Measurements from ENCODE around the gene BTBD6. TPM values are rescaled to one million over a fixed set of nuclear protein-coding genes. Genes with fewer than 3 reads are reported as not detected.

Gene BTBD6
- total RNA-seq, 1 experiment from 2014 or later: not detected

DNA sequence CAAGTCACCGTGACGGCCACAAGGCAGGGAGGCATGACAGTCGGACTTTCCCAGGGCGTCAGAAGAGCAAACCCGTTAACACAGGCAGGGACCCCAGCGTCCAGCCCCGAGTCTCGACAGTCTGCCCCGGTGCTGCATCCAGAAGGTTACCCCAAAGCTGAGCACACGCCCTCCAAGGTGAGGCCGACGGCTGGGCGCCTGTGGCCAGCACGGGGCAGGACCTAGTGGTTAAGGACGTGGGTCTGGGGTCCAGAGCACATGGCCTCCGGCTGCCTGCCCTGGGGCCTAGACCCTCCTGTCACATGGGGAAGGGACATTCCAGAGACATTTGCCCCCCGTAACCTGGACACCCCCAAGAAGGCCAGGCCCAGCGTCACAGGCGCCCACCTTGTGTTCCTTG, 29.7 kb upstream of the BTBD6 start:
- Histone ChIP-seq H3K9me3 (replicated peaks) (no peaks in the 10 kb centered on the region), H3K27me3 (no peaks in the 10 kb centered on the region), H3K4me1 (peaks cover 18% of the 10 kb centered on the region), H3K27ac (no peak overlapping the region), H3K4me3 (no peak overlapping the region), H3K36me3 (peaks cover 8% of the 10 kb centered on the region)
- DNase-seq: no peak

GRCh38 chr14:105219043-105219612, 29.2 kb upstream of the BTBD6 start:
- Histone ChIP-seq H3K4me3 (no peak overlapping the region), H3K27ac (no peak overlapping the region), H3K9me3 (replicated peaks) (no peaks in the 10 kb centered on the region), H3K27me3 (no peaks in the 10 kb centered on the region), H3K36me3 (peaks cover 9% of the 10 kb centered on the region), H3K4me1 (peaks cover 13% of the 10 kb centered on the region)
- no peak for DNase-seq

DNA sequence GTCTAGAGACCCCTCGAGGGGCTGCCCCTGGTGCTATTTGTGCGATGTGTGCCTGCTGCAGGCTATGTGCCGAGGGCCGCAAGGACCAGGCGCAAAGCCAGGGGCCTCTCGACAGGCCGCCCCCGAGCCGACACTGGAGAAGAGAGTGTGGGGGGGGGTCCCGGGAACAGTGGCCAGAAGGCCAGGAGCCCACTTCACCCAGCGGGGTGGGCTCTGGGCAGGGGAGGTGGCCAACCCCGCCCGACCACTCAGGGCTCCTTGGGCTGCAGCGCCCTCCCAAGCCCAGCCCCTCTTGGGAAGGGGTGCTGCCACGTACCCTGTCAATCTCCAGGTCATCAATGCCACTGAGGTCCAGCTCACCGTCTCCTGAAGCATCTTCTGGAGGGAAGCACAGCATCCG, 28.6 kb upstream of the BTBD6 start:
- DNase-seq: no peak
- no peaks in the 10 kb centered on the region for H3K27me3 ChIP-seq
- H3K4me3 ChIP-seq: no peak overlapping the region
- H3K36me3 ChIP-seq: peaks cover 12% of the 10 kb centered on the region
- no peaks in the 10 kb centered on the region for H3K9me3 ChIP-seq (replicated peaks)
- H3K27ac ChIP-seq: no peak overlapping the region
- peaks cover 7% of the 10 kb centered on the region for H3K4me1 ChIP-seq

DNA sequence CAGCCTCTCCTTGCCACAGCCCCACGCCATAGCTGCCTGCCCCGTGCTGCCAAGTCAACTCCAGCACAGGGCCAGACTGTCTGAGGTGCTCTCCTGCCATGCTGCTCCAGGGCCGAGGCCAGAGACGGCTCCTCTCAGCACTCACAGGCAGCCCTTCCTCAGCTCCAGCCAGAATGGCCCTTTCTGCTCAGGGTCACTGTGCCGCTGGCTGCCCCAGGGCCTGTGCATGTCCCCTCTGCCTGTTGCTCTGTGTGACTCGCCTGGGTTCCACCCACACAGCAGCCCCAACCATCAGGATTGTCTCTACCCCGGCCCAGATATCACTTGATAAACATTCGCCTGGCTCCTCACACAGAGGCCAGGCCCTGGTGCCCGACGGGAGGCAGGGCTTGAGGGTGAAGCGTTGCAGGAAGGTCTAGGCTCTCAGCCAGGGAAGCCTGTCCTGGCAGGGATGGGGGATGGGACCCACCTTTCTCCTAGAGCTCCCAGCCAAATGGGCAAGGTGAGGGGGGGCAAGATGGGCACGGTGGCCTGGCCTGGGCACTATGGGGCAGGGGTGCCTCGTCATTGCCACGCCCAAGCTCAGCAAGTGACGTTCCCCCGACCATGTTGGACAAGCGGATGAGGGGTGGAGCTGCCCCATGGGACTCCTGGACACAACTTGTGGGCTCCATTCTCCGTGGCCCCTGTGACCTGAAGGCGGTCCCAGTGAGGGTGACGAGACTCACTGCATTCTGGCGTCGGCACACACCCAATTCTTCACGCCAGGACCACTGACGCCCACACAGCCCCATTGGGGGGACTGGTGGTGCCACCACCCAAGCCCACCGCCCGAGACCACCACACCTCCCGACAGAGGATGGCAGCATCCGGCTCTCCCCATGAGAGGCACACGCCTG, 27.4 kb upstream of the BTBD6 start:
- H3K36me3 ChIP-seq: peaks cover 15% of the 10 kb centered on the region
- H3K4me1 ChIP-seq: no peaks in the 10 kb centered on the region
- no peak overlapping the region for H3K4me3 ChIP-seq
- H3K27me3 ChIP-seq: no peaks in the 10 kb centered on the region
- no peak overlapping the region for H3K27ac ChIP-seq
- H3K9me3 ChIP-seq (replicated peaks): no peaks in the 10 kb centered on the region
- no peak for DNase-seq

DNA sequence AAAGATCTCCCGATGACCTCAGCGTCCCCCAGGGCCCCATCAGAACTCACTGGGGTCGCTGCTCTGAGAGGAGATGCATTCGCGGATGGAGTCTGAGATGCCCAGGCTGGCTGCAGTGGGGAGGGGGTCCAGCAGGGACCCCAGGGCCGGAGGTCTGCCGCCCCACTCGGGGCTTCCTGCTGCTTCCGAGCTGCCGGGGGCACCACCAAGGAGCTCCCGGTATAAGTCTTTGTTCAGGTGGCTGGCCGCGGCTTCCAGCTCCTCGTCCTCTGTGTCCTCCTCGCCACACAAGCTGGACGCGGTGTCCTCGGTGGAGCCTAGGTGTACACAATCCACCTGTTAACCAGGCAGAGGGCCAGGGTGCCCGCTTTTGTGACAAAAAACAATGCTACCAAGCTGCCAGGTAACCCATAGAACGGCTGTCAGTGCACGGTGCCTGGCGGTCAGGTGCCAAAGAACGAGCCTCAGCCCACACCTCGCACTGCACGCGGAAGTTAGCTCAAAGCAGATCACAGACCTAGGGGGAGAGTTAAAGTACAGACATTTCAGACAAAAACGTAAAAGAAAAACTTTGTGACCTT, 26.6 kb upstream of the BTBD6 start:
- H3K36me3 ChIP-seq: peaks cover 23% of the 10 kb centered on the region
- no peak for DNase-seq
- no peak overlapping the region for H3K27ac ChIP-seq
- no peak overlapping the region for H3K4me3 ChIP-seq
- H3K9me3 ChIP-seq (replicated peaks): no peaks in the 10 kb centered on the region
- no peaks in the 10 kb centered on the region for H3K27me3 ChIP-seq
- H3K4me1 ChIP-seq: no peaks in the 10 kb centered on the region

DNA sequence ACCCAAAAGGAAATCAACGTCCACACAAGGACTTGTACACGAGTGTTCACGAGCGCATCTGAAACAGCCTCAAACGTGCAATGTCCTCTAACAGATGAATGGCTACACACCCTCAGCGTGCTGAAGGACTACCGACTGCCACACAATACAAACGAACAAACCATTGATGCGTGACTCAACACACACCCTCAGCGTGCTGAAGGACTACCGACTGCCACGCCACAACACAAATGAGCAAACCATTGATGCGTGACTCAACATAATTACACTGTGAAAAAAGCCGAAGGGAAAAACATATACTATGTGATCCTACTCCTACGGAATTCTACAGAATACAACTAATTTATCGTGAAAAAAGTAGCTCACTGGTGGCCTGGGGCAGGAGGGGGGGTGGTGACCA, 25.1 kb upstream of the BTBD6 start:
- no peak overlapping the region for H3K4me3 ChIP-seq
- no peaks in the 10 kb centered on the region for H3K4me1 ChIP-seq
- no peak overlapping the region for H3K27ac ChIP-seq
- H3K9me3 ChIP-seq (replicated peaks): no peaks in the 10 kb centered on the region
- DNase-seq: no peak
- H3K36me3 ChIP-seq: peaks cover 30% of the 10 kb centered on the region
- H3K27me3 ChIP-seq: no peaks in the 10 kb centered on the region

DNA sequence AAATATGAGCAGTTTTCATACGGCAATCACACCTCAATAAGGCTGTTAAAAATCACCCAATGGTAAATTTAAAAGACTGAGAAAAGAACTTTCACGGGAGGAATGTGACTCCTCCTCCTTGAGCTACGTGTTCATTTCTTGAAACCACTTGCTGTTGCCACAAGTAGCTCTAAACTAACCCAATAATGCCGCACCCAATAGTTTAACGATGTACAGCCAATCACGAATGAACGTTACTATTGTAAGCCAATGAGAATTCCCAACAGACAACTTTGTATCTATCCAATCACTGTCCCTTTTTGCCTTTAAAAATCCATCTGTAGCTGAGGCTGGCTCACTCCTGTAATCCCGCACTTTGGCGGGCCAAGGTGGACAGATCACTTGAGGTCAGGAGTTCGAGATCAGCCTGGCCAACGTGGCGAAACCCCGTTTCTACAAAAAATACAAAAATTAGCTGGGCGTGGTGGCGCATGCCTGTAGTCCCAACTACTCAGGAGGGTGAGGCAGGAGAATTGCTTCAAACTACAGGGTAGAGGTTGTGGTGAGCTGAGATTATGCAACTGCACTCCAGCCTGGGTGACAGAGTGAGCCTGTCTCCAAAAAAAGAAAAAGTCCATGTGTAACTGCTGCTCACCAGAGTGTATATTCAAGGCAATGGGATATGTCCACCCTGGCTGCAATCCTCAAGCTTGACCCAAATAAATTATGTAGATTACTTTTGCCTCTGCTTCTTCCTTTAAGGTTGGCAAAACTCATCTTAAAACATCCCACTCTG, 24.4 kb upstream of the BTBD6 start:
- Histone ChIP-seq H3K9me3 (replicated peaks) (no peaks in the 10 kb centered on the region), H3K36me3 (peaks cover 30% of the 10 kb centered on the region)

DNA sequence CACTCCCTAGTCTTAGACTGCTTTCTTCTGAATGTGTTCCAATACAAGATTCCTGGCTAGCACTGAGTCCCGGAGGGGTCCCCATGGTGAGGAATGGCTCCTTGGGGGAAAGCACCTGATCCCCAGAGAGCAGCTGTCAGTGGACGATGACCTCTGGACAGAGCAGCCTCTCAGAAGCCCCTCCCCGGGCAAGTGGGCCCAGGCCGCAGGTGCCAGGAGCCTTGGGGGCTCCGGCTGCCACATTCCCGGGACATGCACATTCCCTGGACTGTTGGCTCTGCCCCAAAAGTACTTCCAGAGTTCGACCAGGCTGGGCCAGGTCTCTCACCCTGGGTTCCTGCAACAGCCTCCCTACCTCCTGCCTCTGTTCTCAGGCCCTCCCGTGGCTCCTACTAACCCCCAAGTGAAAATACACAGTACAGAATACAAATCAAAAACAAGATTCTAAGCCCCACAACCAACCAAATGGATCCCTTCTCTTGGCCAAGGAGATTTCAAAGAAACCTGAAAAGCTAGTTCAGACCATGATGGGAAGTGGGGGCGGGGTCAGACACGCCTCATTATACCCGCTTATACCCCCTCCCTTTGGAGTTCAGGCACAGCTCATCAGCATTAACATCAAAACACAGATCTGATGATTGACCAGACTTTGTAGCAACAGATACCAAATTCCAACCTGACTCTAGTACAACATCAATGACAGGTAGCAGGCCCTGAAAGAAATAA, 23.3 kb upstream of the BTBD6 start:
- Histone ChIP-seq H3K27me3 (no peaks in the 10 kb centered on the region), H3K36me3 (peaks cover 30% of the 10 kb centered on the region), H3K27ac (no peak overlapping the region), H3K4me3 (no peak overlapping the region), H3K4me1 (no peaks in the 10 kb centered on the region), H3K9me3 (replicated peaks) (no peaks in the 10 kb centered on the region)
- no peak for DNase-seq

More for the DNA sequence above, 24.4 kb upstream of the BTBD6 start:
- Histone ChIP-seq H3K4me1 (no peaks in the 10 kb centered on the region), H3K4me3 (no peak overlapping the region), H3K27ac (no peak overlapping the region), H3K27me3 (no peaks in the 10 kb centered on the region)
- no peak for DNase-seq

DNA sequence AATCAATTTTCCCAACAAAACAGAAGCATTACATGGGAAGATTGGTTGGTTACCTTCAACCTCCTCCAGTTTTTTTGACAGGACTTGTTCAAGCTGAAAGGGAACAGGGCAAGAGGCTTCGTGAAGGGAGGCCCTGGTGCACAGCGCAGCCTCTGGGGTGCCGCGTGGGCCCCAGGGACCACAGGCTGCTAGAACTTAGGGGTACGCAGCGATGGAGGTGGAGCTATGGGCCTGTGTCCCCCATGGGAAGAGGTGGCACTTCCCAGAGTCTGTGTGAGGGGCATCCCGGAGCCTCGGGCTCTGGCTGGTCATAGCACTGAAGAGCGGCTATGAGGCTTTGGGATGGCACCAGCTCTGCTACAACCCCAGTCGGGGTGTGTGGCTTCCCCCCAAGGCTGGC, 22.1 kb upstream of the BTBD6 start:
- Histone ChIP-seq H3K27ac (no peak overlapping the region), H3K4me3 (no peak overlapping the region), H3K9me3 (replicated peaks) (no peaks in the 10 kb centered on the region), H3K36me3 (peaks cover 25% of the 10 kb centered on the region), H3K27me3 (no peaks in the 10 kb centered on the region), H3K4me1 (no peaks in the 10 kb centered on the region)
- no peak for DNase-seq

GRCh38 chr14:105227346-105227745, 21.0 kb upstream of the BTBD6 start:
- H3K9me3 ChIP-seq (replicated peaks): no peaks in the 10 kb centered on the region
- H3K4me3 ChIP-seq: no peak overlapping the region
- no peaks in the 10 kb centered on the region for H3K27me3 ChIP-seq
- H3K27ac ChIP-seq: no peak overlapping the region
- peaks cover 22% of the 10 kb centered on the region for H3K36me3 ChIP-seq
- DNase-seq: no peak
- H3K4me1 ChIP-seq: no peaks in the 10 kb centered on the region

DNA sequence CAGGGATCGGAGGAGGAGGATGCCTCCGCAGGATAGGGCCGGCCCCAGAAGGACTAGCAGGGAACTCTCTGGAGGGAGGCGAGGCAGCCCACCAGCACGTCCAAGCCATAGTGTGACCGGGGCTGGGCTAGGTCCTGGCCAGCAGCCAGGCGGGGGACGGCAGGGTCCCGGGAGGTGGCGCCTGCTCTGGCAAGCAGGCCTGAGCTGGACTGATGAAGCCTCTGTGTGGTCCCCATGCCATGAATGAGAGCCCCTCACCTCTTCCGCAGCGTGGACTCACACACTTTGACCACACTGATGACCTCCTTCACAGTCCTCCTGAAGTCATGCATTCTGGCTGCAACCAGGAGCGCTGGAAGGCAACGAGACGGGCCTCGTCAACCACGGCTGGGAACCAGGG, 19.8 kb upstream of the BTBD6 start:
- H3K36me3 ChIP-seq: peaks cover 22% of the 10 kb centered on the region
- no peaks in the 10 kb centered on the region for H3K27me3 ChIP-seq
- DNase-seq: no peak
- H3K9me3 ChIP-seq (replicated peaks): no peaks in the 10 kb centered on the region
- no peak overlapping the region for H3K4me3 ChIP-seq
- no peak overlapping the region for H3K27ac ChIP-seq
- H3K4me1 ChIP-seq: no peaks in the 10 kb centered on the region

DNA sequence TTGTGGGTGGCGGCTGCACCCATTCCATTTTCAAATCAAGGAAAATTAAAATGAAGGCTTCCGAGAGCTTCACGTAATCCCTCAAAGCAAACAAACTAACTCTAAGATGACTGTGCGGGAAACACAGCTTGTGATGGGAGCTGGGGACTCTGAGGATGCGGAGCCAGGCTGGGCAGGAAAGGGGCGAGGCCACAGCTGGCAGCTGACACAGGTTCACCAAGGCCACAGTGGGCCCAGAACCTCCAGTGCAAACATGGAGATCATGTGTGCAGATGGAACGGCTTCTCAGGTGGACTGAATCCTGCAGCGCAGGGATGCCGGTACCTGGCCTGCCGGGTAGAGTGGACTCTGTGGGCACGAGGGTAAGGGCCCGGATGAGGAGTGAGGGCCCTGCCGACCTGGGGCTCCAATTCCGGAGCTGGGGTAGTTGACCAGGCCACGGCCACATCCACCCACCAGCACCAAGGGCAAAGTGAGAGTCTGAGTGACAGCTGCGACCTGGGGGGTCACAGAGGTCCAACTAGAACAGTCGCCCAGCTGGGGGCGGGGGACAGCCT, 19.2 kb upstream of the BTBD6 start:
- Histone ChIP-seq H3K36me3 (peaks cover 20% of the 10 kb centered on the region), H3K4me1 (no peaks in the 10 kb centered on the region), H3K27me3 (no peaks in the 10 kb centered on the region), H3K9me3 (replicated peaks) (no peaks in the 10 kb centered on the region), H3K27ac (no peak overlapping the region), H3K4me3 (no peak overlapping the region)
- DNase-seq: no peak

DNA sequence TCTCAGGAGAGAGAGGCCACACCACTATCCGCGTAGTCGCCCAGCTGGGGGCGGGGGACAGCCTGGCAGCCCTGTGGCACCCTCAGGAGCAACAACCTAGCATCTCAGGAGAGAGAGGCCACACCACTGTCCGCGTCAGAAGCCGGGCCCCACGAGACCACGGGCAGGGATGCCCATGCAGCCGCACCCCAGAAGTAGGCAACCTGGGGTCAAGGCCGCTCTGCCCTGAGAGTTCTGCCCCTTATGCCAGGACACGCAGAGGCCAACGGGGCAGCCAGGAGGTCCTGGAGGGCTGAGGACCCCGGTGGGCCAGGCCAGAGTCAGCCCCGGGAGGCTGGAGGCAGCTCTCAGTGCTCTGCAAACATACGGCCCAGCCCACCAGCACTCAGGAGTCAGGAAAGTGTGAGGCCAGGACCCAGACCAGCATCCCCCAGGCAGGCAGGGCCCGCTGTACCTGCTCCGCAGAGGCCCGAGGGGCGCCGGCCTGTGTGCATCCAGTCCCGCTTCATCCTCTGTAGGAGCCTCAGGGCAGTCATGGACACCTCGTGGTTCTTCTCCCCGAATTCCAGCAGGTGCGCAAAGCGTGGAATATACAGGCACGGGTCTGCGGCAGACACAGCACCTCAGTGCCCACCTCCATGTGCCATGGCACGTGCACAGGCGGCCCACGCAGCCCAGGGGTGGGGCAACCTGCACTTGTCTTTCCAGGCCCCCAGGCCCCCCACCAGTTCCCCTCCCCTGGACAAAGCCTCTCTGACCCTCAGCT, 7.3 kb upstream of the BTBD6 start:
- DNase-seq: no peak
- H3K9me3 ChIP-seq (replicated peaks): no peaks in the 10 kb centered on the region
- H3K4me1 ChIP-seq: no peaks in the 10 kb centered on the region
- H3K27ac ChIP-seq: no peak overlapping the region
- peaks cover 16% of the 10 kb centered on the region for H3K36me3 ChIP-seq
- H3K27me3 ChIP-seq: no peaks in the 10 kb centered on the region
- no peak overlapping the region for H3K4me3 ChIP-seq
